ENCODE measurements around the gene SLC29A2. TPM values are rescaled to one million over a fixed set of nuclear protein-coding genes. Genes with fewer than 3 reads are reported as not detected.

SLC29A2 gene
- total RNA-seq (2022; extraction: Qiagen RNA extraction; ENCODE audit: low read depth), result 2.6 to 5.4 TPM (median 4.9 TPM) in 5 replicates

GRCh38 chr11:66371627-66372415, at the start of gene SLC29A2:
Gene SLC29A2, minus strand, starts transcription at chr11:66371760. Its CDS starts 169 bp downstream, at chr11:66371591.

GRCh38 chr11:66420671-66421476, 49.3 kb upstream of the SLC29A2 start, which contains the start of gene NPAS4:
Gene NPAS4, plus strand, starts transcription at chr11:66421035. Its CDS starts 145 bp downstream, at chr11:66421180.

GRCh38 chr11:66347425-66348276, 23.9 kb downstream of the SLC29A2 start, which contains the start of gene B4GAT1:
Gene B4GAT1, minus strand, starts transcription at chr11:66347629. Its CDS starts 84 bp downstream, at chr11:66347545.

GRCh38 chr11:66344550-66345315, 26.8 kb downstream of the SLC29A2 start, which contains the start of gene BRMS1:
Gene BRMS1, minus strand, starts transcription at chr11:66345104. Its CDS starts 2,870 bp downstream, at chr11:66342234.

GRCh38 chr11:66336234-66337102, 35.1 kb downstream of the SLC29A2 start, which contains the start of gene RIN1:
Gene RIN1, minus strand, starts transcription at chr11:66336434. Its CDS starts 32 bp downstream, at chr11:66336402.

GRCh38 chr11:66316849-66317251, 54.7 kb downstream of the SLC29A2 start, which contains the start of gene CD248:
Gene CD248, minus strand, starts transcription at chr11:66317044. Its CDS starts 17 bp downstream, at chr11:66317027.

Other genes starting within 250 kb of the SLC29A2 start
- 38.0 to 47.4 TPM (median 45.0 TPM) in 5 replicates for gene KLC2, start 114.1 kb downstream of the SLC29A2 start, total RNA-seq (2022; extraction: Qiagen RNA extraction; ENCODE audit: low read depth)
- 124 to 152 TPM (median 145 TPM) in 5 replicates for gene RAB1B, start 103.1 kb downstream of the SLC29A2 start, total RNA-seq (2022; extraction: Qiagen RNA extraction; ENCODE audit: low read depth)
- 1.4 to 3.7 TPM (median 2.9 TPM) in 5 replicates for gene CNIH2, start 93.6 kb downstream of the SLC29A2 start, total RNA-seq (2022; extraction: Qiagen RNA extraction; ENCODE audit: low read depth)
- gene YIF1A, start 82.6 kb downstream of the SLC29A2 start, total RNA-seq (2022; extraction: Qiagen RNA extraction; ENCODE audit: low read depth), result 88.2 to 117 TPM (median 116 TPM) in 5 replicates
- gene TMEM151A, start 79.9 kb downstream of the SLC29A2 start, total RNA-seq (2022; extraction: Qiagen RNA extraction; ENCODE audit: low read depth), result 1.6 to 4.3 TPM (median 3.9 TPM) in 5 replicates
- 0.05 TPM in 1 of 5 replicates, not detected in the others for gene CD248, start 54.7 kb downstream of the SLC29A2 start, total RNA-seq (2022; extraction: Qiagen RNA extraction; ENCODE audit: low read depth)
- gene RIN1, start 35.3 kb downstream of the SLC29A2 start, total RNA-seq (2022; extraction: Qiagen RNA extraction; ENCODE audit: low read depth), result 26.8 to 43.4 TPM (median 39.3 TPM) in 5 replicates
- 77.8 to 106 TPM (median 89.7 TPM) in 5 replicates for gene BRMS1, start 26.7 kb downstream of the SLC29A2 start, total RNA-seq (2022; extraction: Qiagen RNA extraction; ENCODE audit: low read depth)
- 13.2 to 19.8 TPM (median 18.8 TPM) in 5 replicates for gene B4GAT1, start 24.1 kb downstream of the SLC29A2 start, total RNA-seq (2022; extraction: Qiagen RNA extraction; ENCODE audit: low read depth)
- gene NPAS4, start 49.3 kb upstream of the SLC29A2 start, total RNA-seq (2022; extraction: Qiagen RNA extraction; ENCODE audit: low read depth), result not detected in 5 replicates
- 87.3 to 129 TPM (median 112 TPM) in 5 replicates for gene MRPL11, start 67.1 kb upstream of the SLC29A2 start, total RNA-seq (2022; extraction: Qiagen RNA extraction; ENCODE audit: low read depth)
- gene PELI3, start 95.1 kb upstream of the SLC29A2 start, total RNA-seq (2022; extraction: Qiagen RNA extraction; ENCODE audit: low read depth), result 4.3 to 6.6 TPM (median 5.7 TPM) in 5 replicates
- gene DPP3, start 108.7 kb upstream of the SLC29A2 start, total RNA-seq (2022; extraction: Qiagen RNA extraction; ENCODE audit: low read depth), result 48.5 to 54.5 TPM (median 51.5 TPM) in 5 replicates
- 8.5 to 11.3 TPM (median 9.7 TPM) in 5 replicates for gene BBS1, start 138.9 kb upstream of the SLC29A2 start, total RNA-seq (2022; extraction: Qiagen RNA extraction; ENCODE audit: low read depth)
- gene ZDHHC24, start 174.3 kb upstream of the SLC29A2 start, total RNA-seq (2022; extraction: Qiagen RNA extraction; ENCODE audit: low read depth), result 8.9 to 15.3 TPM (median 13.1 TPM) in 5 replicates
- 0.06 TPM in 1 of 5 replicates, not detected in the others for gene ACTN3, start 175.1 kb upstream of the SLC29A2 start, total RNA-seq (2022; extraction: Qiagen RNA extraction; ENCODE audit: low read depth)
- gene CTSF, start 196.8 kb upstream of the SLC29A2 start, total RNA-seq (2022; extraction: Qiagen RNA extraction; ENCODE audit: low read depth), result 31.1 to 41.6 TPM (median 32.4 TPM) in 5 replicates
- 0.53 to 0.80 TPM (median 0.64 TPM) in 5 replicates for gene CCDC87, start 221.3 kb upstream of the SLC29A2 start, total RNA-seq (2022; extraction: Qiagen RNA extraction; ENCODE audit: low read depth)
- 24.8 to 30.2 TPM (median 26.8 TPM) in 5 replicates for gene CCS, start 221.4 kb upstream of the SLC29A2 start, total RNA-seq (2022; extraction: Qiagen RNA extraction; ENCODE audit: low read depth)
- gene RBM14, start 244.9 kb upstream of the SLC29A2 start, total RNA-seq (2022; extraction: Qiagen RNA extraction; ENCODE audit: low read depth), result 59.1 to 79.8 TPM (median 70.3 TPM) in 5 replicates

Data from A549 treated with RU486 at 1 μM for 4 hours (cell line).